Smooth muscle cell of bladder (primary cell): ENCODE measurements around the gene GLTP. TPM values are rescaled to one million over a fixed set of nuclear protein-coding genes. Genes with fewer than 3 reads are reported as not detected.

Experiments
- total RNA-seq: library from RNA; depleted of rRNA; stranded (reverse); fragments of >200 nt; gene quantifications from 2 replicates; pipeline ENCODE4 v1.2.3, GENCODE V29; 2014

GLTP gene, protein sequence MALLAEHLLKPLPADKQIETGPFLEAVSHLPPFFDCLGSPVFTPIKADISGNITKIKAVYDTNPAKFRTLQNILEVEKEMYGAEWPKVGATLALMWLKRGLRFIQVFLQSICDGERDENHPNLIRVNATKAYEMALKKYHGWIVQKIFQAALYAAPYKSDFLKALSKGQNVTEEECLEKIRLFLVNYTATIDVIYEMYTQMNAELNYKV
- 51.2 and 58.2 TPM in 2 replicates for total RNA-seq

GRCh38 chr12:109880043-109880931 lies at the start of gene GLTP:
Gene GLTP, minus strand, starts transcription at chr12:109880541. Its CDS starts 167 bp downstream, at chr12:109880374.

DNA sequence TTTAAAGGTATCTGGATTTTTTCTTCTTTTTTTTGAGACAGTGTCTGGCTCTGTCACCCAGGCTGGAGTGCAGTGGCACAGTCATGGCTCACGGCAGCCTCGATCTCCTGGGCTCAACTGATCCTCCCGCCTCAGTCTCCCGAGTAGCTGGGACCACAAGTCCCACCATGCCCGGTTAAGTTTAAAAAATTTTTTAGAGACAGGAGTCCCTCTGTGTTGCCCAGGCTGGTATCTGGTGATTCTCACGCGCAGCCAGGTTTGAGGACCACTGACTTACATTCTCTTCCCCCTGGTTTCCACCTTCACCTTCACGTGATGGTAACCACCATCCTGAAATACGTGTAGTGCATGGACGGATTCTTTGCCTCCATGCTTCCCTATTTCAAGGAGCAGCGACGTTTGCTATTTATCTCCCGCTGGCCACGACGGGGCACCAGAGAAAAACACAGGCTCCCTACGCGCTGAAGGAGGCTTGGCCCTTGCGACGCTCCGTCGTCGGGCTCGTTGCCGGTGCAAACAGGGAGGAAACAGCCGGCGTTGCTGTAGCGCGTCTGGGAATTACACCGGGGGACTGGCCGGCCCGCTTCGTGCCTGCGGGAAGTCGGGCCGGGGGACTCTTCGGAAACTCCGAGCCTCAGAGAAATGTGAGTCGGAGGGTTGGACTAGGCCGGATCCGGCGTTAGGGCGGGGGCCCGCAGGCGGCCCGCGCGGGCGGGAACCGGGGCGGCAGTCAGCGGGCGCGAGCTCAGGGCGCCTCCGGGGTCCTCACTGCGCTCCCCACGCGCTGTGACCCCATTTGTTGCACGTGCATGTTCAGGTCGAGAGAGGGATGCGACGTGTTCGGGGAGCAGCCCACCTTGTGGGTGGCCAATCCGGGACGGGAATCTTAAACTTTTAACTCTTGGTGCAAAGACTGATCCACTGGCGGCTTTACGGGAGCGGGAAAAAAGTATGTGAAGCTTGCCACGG lies 19.7 kb upstream of the GLTP start, which contains the start of gene TCHP:
Gene TCHP, plus strand, starts transcription at position 492 of the 969 bp plus-strand sequence. CDS start 2,753 bp downstream, outside the sequence.

DNA sequence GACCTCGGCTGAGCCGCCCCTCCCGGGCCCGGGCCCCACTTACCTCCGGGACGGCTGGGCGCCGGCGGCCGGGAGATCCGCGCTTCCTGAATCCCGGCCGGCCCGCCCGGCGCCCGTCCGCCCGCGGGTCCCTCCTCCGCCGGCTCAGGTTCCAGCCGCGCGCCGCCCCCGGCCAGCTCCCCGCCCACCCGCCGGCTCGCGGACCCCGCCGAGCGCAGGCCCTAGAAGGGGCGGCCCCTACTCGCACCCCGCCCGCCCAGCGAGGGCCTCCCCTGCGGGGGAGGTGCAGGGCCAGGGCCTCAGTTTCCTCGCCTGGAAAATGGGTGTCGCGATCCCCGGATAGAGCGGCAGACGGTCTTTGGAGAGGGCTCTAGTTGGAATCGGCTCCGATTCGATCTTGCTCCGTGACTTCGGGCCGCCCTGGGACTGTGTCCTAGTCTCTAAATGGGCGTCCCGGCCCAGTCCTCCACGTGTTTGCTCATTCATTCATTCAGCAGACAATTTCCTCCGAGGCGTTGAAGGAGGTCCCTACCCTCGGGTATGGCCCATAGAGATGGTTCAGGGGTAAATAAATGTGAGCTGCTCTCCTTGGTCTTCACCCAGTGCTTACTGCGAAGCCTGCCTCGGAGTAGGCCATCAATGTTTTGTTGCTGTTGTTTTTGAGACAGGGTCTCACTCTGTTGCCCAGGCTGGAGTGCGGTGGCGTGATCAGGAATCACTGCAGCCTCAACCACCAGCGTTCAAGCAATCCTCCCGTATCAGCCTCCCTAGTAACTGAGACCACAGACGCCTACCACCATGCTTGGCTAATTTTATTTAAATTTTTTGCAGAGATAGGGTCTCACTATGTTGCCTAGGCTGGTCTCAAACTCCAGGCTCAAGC lies 46.8 kb downstream of the GLTP start, which contains the start of gene TRPV4:
Gene TRPV4, minus strand, starts transcription at position 92 of the 883 bp plus-strand sequence. CDS start 18,602 bp downstream, outside the sequence.

Other genes starting within 250 kb of the GLTP start
- gene FAM222A, start 166.7 kb downstream of the GLTP start, total RNA-seq = under 0.01 and 0.09 TPM in 2 replicates
- 1.6 and 2.6 TPM in 2 replicates for gene TRPV4, start 47.1 kb downstream of the GLTP start, total RNA-seq
- gene TCHP, start 19.7 kb upstream of the GLTP start, total RNA-seq = 8.4 and 8.8 TPM in 2 replicates
- gene GIT2, start 115.8 kb upstream of the GLTP start, total RNA-seq = 27.7 and 35.8 TPM in 2 replicates
- 81.1 TPM in 2 replicates for gene ANKRD13A, start 118.9 kb upstream of the GLTP start, total RNA-seq
- gene C12orf76, start 168.0 kb upstream of the GLTP start, total RNA-seq = 9.8 and 13.2 TPM in 2 replicates
- 28.3 and 34.3 TPM in 2 replicates for gene IFT81, start 243.8 kb upstream of the GLTP start, total RNA-seq